ENCODE results near the gene BORCS6.

GRCh38 chr17:8153525-8153956 lies 36.4 kb downstream of the BORCS6 start:
- no peak for TF ChIP-seq CTCF (conservative IDR thresholded peaks at IDR 0.05; ENCODE audit: low read depth in 2 of 2)
- no peak for TF ChIP-seq EZH2phosphoT487 (IDR thresholded peaks at IDR 0.05; ENCODE audit: unreplicated experiment)
- no peak for TF ChIP-seq POLR2AphosphoS5 (IDR thresholded peaks at IDR 0.05; ENCODE audit: low read depth)
- no peak for TF ChIP-seq CREB1 (CRISPR knock-in tag; IDR thresholded peaks at IDR 0.05; ENCODE audit: low read depth)
- TF ChIP-seq JUNB (IDR thresholded peaks at IDR 0.05; ENCODE audit: unreplicated experiment), result no peak
- TF ChIP-seq ZNF462 (CRISPR knock-in tag; IDR thresholded peaks at IDR 0.05), result no peak
- no peak for TF ChIP-seq EZH2 (IDR thresholded peaks at IDR 0.05; ENCODE audit: low read depth, unreplicated experiment)
- no peak for TF ChIP-seq REST (IDR thresholded peaks at IDR 0.05; ENCODE audit: unreplicated experiment)

All from GM23338 (cell line).